HepG2 (cell line): ENCODE measurements around the gene MSANTD1. TPM values are rescaled to one million over a fixed set of nuclear protein-coding genes. Genes with fewer than 3 reads are reported as not detected.

Experiments
- ATAC-seq: fragments of 200-7000 bp; cut with Tn5 transposase; 3 replicates; pipeline ENCODE4 v1.9.1; 2020; ENCODE audit warnings: mild to moderate bottlenecking, moderate library complexity
- BruUV-seq: library from RNA; stranded (reverse); fragments of 400-500 nt; replicated peaks from 2 replicates; lab custom pipeline; 2021; lab: Mats Ljungman, UMichigan
- CTCF ChIA-PET: fragments of 300-600 bp; formaldehyde crosslinking; extraction: SDS; loops from one replicate; lab custom pipeline; 2021; ENCODE audit warnings: low total read pairs, inconsistent platforms, low intra/inter-chr PET ratio; lab: Yijun Ruan, JAX
- POLR2A ChIA-PET: fragments of 350-600 bp; sonication (Branson Sonifier 250); formaldehyde crosslinking; loops from one replicate; lab custom pipeline; 2020; ENCODE audit warnings: antibody characterized with exemption, inconsistent platforms; lab: Yijun Ruan, JAX
- DNase-seq: peaks from one replicate; pipeline ENCODE4 v3.0.0-alpha.2; 2015; ENCODE audit warnings: low spot score
- FAIRE-seq: peaks from 3 replicates; lab custom pipeline; 2011; peaks lifted over from hg19 to GRCh38; lab: Jason Lieb, UNC
- H2AFZ ChIP-seq: one replicate; pipeline ENCODE4 v1.6.1; 2011; ENCODE audit warnings: low read length, inconsistent platforms
- H3K27ac ChIP-seq: fragments of 300-600 bp; 3 replicates; pipeline ENCODE4 v1.8.0; 2011; ENCODE audit warnings: mixed run types, mild to moderate bottlenecking, mixed read lengths, low read length, inconsistent platforms; ENCODE audit not compliant: insufficient read depth; ENCODE audit errors: extremely low read length
- H3K27me3 ChIP-seq, 2 experiments: fragments of 200-600 bp in 1 of 2; 2 replicates in 1 of 2; 3 replicates in 1 of 2; pipeline versions ENCODE4 v1.6.0 to v1.8.0; 2011; ENCODE audit warnings: low read length in 2 of 2, mild to moderate bottlenecking in 2 of 2, moderate library complexity in 2 of 2, inconsistent platforms in 1 of 2; ENCODE audit not compliant: insufficient read depth in 2 of 2, control insufficient read depth in 1 of 2
- H3K36me3 ChIP-seq, 2 experiments: fragments of 200-600 bp in 1 of 2; replicated peaks in 1 of 2; 2 replicates in 1 of 2; 3 replicates in 1 of 2; pipeline versions ENCODE4 v1.5.1 to v1.8.0; 2011; ENCODE audit warnings: low read length in 2 of 2, inconsistent platforms in 1 of 2; ENCODE audit not compliant: insufficient read depth in 2 of 2, control insufficient read depth in 1 of 2
- H3K4me1 ChIP-seq: 2 replicates; pipeline ENCODE4 v1.5.1; 2012; ENCODE audit warnings: low read length, inconsistent platforms; ENCODE audit not compliant: insufficient read depth
- H3K4me2 ChIP-seq: 2 replicates; pipeline ENCODE4 v1.6.0; 2011; ENCODE audit warnings: low read depth, low read length, inconsistent platforms
- H3K4me3 ChIP-seq, 3 experiments: fragments of 200-600 bp in 1 of 3; sonication (generic), shearing (Covaris generic) in 1 of 3; replicated peaks in 1 of 3; 2 replicates each; pipeline ENCODE4 v1.5.1; 2011 to 2016; ENCODE audit warnings: low read length in 3 of 3, inconsistent platforms in 2 of 3, low read depth in 2 of 3, mild to moderate bottlenecking in 2 of 3, control low read depth in 1 of 3, mixed read lengths in 1 of 3; ENCODE audit not compliant: insufficient read depth in 1 of 3
- H3K79me2 ChIP-seq: one replicate; pipeline ENCODE4 v1.6.1; 2011; ENCODE audit warnings: low read length, inconsistent platforms; ENCODE audit not compliant: insufficient read depth
- H3K9ac ChIP-seq: 2 replicates; pipeline ENCODE4 v1.6.0; 2011; ENCODE audit warnings: mild to moderate bottlenecking, low read depth, low read length, inconsistent platforms; ENCODE audit not compliant: insufficient read depth
- H3K9me3 ChIP-seq: 2 replicates; pipeline ENCODE4 v1.5.1; 2012; ENCODE audit warnings: mild to moderate bottlenecking, low read length
- H4K20me1 ChIP-seq: 2 replicates; pipeline ENCODE4 v1.6.0; 2011; ENCODE audit warnings: inconsistent platforms, mild to moderate bottlenecking, low read length, moderate library complexity; ENCODE audit not compliant: insufficient read depth
- CHD2 ChIP-seq: IDR thresholded peaks from 2 replicates; pipeline ENCODE4 v1.6.1; 2011; ENCODE audit warnings: low read depth, low read length, improper control_type of control experiment
- HMG20B ChIP-seq: conservative IDR thresholded peaks from 2 replicates; pipeline ENCODE4 v1.6.1; 2016; ENCODE audit warnings: missing genetic modification reagents, missing compliant biosample characterization
- HOXA5 ChIP-seq: sonication (generic); formaldehyde crosslinking; IDR thresholded peaks from 2 replicates; pipeline ENCODE4 v1.4.0; 2020; ENCODE audit warnings: missing genetic modification reagents
- IKZF1 ChIP-seq: fragments of 450-650 bp; IDR thresholded peaks from 2 replicates; pipeline ENCODE4 v1.7.1; 2016
- KDM4B ChIP-seq: sonication (generic); formaldehyde crosslinking; IDR thresholded peaks from 2 replicates; pipeline ENCODE4 v1.4.0; 2020; ENCODE audit warnings: missing genetic modification reagents
- MEF2D ChIP-seq: sonication (generic); formaldehyde crosslinking; IDR thresholded peaks from 2 replicates; pipeline ENCODE4 v1.5.1; 2020; ENCODE audit warnings: mild to moderate bottlenecking, missing genetic modification reagents
- NR3C1 ChIP-seq: sonication (generic); formaldehyde crosslinking; IDR thresholded peaks from 2 replicates; pipeline ENCODE4 v1.4.0; 2020; ENCODE audit warnings: missing genetic modification reagents
- SMYD3 ChIP-seq: sonication (generic); formaldehyde crosslinking; IDR thresholded peaks from 2 replicates; pipeline ENCODE4 v1.8.1; 2023; ENCODE audit warnings: mild to moderate bottlenecking, missing genetic modification reagents
- ZFP36L1 ChIP-seq: sonication (generic); formaldehyde crosslinking; IDR thresholded peaks from 2 replicates; pipeline ENCODE4 v1.8.0; 2022; ENCODE audit warnings: mild to moderate bottlenecking, missing genetic modification reagents, moderate library complexity
- ZNF20 ChIP-seq: sonication (generic); formaldehyde crosslinking; IDR thresholded peaks from 2 replicates; pipeline ENCODE4 v1.4.0; 2020; ENCODE audit warnings: mild to moderate bottlenecking, moderate library complexity, missing genetic modification reagents
- ZNF446 ChIP-seq: sonication (generic); formaldehyde crosslinking; IDR thresholded peaks from 2 replicates; pipeline ENCODE4 v1.5.0; 2020; ENCODE audit warnings: mild to moderate bottlenecking, missing genetic modification reagents
- ZNF616 ChIP-seq: sonication (generic); formaldehyde crosslinking; IDR thresholded peaks from 2 replicates; pipeline ENCODE4 v1.5.0; 2020; ENCODE audit warnings: low read depth, mild to moderate bottlenecking, missing genetic modification reagents
- ZNF780A ChIP-seq: sonication (generic); formaldehyde crosslinking; IDR thresholded peaks from 2 replicates; pipeline ENCODE4 v1.8.0; 2022; ENCODE audit warnings: mild to moderate bottlenecking, missing genetic modification reagents, moderate library complexity
- WGBS: methylation state at CpG from one replicate; pipeline ENCODE4 v1.1.6; 2017; ENCODE audit warnings: low lambda C conversion rate; 5-methylcytosine and 5-hydroxymethylcytosine counted together
- in situ Hi-C: cut with HindIII; loops from 2 replicates; pipeline ENCODE4 v1.10.0; 2017; ENCODE audit warnings: low pct_unique_long_range_greater_than_20kb; ENCODE audit not compliant: extremely low pct_ligation_motif_present
- intact Hi-C: fragments of 100-400 bp; cut with micrococcal nuclease; formaldehyde crosslinking; loops from one replicate; pipeline ENCODE4 v1.10.0; 2022; ENCODE audit not compliant: unreplicated experiment
- polyA plus RNA-seq, 8 experiments: library from polyadenylated mRNA; depleted of rRNA in 3 of 8; stranded (reverse) in 7 of 8; unstranded in 1 of 8; fragments of >200 nt; fragmentation: Illumina TruSeq in 4 of 8; extraction: Trizol in 4 of 8; gene quantifications; 2 replicates each; pipeline versions ENCODE4 v1.2.1 to v1.2.3, GENCODE V29; 2011 to 2016; ENCODE audit warnings: low read depth in 4 of 8, missing spikeins in 1 of 8, mixed read lengths in 1 of 8; ENCODE audit not compliant: insufficient read depth in 1 of 8
- total RNA-seq, 5 experiments: library from RNA; depleted of rRNA; stranded (reverse); fragments of >200 nt; fragmentation: Illumina TruSeq; extraction: Trizol; gene quantifications; 2 replicates each; pipeline ENCODE4 v1.2.3, GENCODE V29; 2016; ENCODE audit warnings: low read depth in 1 of 5
- TF ChIP-seq, protein P1 (sequence below): IDR thresholded peaks from 2 replicates; pipeline ENCODE4 v1.6.1; 2012; ENCODE audit warnings: inconsistent platforms
- TF ChIP-seq, protein P2 (sequence below): sonication (generic); formaldehyde crosslinking; IDR thresholded peaks from 2 replicates; pipeline ENCODE4 v1.4.0; 2020; ENCODE audit warnings: mild to moderate bottlenecking, low read depth, missing genetic modification reagents

Gene MSANTD1
- total and polyA plus RNA-seq, 2 of the 13 experiments (the other 11 are each of a cell fraction or from before 2014, with no cell fraction given), result 0.22 to 0.40 TPM

DNA sequence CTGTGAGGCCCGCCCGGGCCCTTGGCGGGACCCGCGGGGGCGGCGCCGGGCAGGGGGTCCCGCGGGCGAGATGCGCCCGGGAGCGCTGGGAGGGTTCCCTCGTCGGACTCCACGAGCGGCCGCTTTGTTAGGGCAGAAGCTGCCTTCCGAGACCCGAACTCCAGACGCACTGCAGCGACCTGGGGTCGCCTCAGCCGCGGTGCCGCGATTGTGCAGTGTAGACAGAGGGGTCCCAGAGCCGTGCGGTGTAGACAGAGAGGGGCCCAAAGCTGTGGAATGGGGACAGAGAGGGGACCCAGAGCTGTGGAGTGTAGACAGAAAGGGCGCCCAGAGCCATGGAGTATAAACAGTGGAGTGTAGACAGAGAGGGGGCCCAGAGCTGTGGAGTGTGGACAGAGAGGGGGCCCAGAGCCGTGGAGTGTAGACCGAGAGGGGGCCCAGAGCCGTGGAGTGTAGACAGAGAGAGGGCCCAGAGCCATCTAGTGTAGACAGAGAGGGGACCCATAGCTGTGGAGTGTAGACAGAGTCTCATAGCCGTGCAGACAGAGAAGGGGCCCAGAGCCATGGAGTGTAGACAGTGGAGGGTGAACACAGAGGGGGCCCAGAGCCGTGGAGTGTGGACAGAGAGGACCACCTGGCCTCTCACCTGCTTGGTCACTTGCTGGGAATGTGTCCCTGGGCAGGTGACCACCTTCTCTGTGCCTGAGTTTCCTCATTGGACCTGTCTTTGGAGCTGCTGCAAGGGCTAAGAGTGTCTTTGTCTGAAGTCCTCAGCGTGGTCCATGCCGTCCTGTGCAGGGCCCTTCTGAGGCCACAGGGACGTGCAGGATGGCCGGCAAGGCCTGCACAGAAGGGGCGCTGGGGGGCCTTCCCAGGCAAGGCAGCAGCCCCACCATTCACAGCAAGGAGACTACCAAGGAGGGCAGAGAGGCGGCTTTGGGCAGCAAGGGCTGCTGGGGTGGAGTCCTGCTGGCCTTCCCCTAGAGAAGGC is 44.7 kb downstream of the MSANTD1 start:
- Histone ChIP-seq H3K4me2 (peak overlapping the region; percentile 97), H4K20me1 (no peaks in the 10 kb centered on the region), H3K27me3 (no peaks in the 10 kb centered on the region), H3K4me3 (peak overlapping the region; percentile 79 to 98 (median 96)), H3K9me3 (no peaks in the 10 kb centered on the region), H3K79me2 (peaks cover 31% of the 10 kb centered on the region), H3K27ac (peak overlapping the region; percentile 83), H2AFZ (no peak overlapping the region), H3K36me3 (no peaks in the 10 kb centered on the region), H3K4me1 (peaks cover 51% of the 10 kb centered on the region), H3K9ac (peak overlapping the region; percentile 92)
- FAIRE-seq, result no peak
- in situ Hi-C loops, result no loop called here
- ChIA-PET POLR2A (interaction anchor here (1.0 kb wide), 1 partner anchor 115 kb away, joined by 3 read pairs; no protein-coding TSS in a partner anchor), CTCF (no interaction called here)
- peak; percentile 24 for ATAC-seq
- intact Hi-C loops, result loop anchor here (5.0 kb wide), 1 partner anchor 149 kb away; the partner anchor contains the start of gene HGFAC
- no peak for DNase-seq
- 6% methylated on average over 28 of the region's 42 CpGs for WGBS
- BruUV-seq, result no TSS peak
- TF ChIP-seq CHD2 (no peak), HOXA5 (CRISPR knock-in tag) (no peak), ZNF20 (CRISPR knock-in tag) (no peak), ZNF780A (CRISPR knock-in tag) (no peak), NR3C1 (CRISPR knock-in tag) (no peak), SMYD3 (CRISPR knock-in tag) (no peak), ZNF446 (0 out of 2 replicates have a peak, but pooled peaks have one; percentile 38), IKZF1 (no peak), HMG20B (CRISPR knock-in tag) (no peak), KDM4B (CRISPR knock-in tag) (no peak), MEF2D (CRISPR knock-in tag) (no peak), ZFP36L1 (CRISPR knock-in tag) (no peak), ZNF616 (CRISPR knock-in tag) (no peak)
- TF ChIP-seq, protein P1, sequence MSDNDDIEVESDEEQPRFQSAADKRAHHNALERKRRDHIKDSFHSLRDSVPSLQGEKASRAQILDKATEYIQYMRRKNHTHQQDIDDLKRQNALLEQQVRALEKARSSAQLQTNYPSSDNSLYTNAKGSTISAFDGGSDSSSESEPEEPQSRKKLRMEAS, result peak; percentile 12; the same call in 1 of the 2 replicates
- TF ChIP-seq, protein P2, sequence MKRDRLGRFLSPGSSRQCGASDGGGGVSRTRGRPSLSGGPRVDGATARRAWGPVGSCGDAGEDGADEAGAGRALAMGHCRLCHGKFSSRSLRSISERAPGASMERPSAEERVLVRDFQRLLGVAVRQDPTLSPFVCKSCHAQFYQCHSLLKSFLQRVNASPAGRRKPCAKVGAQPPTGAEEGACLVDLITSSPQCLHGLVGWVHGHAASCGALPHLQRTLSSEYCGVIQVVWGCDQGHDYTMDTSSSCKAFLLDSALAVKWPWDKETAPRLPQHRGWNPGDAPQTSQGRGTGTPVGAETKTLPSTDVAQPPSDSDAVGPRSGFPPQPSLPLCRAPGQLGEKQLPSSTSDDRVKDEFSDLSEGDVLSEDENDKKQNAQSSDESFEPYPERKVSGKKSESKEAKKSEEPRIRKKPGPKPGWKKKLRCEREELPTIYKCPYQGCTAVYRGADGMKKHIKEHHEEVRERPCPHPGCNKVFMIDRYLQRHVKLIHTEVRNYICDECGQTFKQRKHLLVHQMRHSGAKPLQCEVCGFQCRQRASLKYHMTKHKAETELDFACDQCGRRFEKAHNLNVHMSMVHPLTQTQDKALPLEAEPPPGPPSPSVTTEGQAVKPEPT, result no peak
